GM18858 (cell line): Measurements from ENCODE around the gene TBC1D9B.

Experiments used
- ATAC-seq: cut with Tn5 transposase; IDR thresholded peaks from one replicate; pipeline ENCODE4 v1.9.1; 2021; ENCODE audit not compliant: unreplicated experiment

Gene TBC1D9B

GRCh38 chr5:179907556-179908324, at the start of gene TBC1D9B:
TBC1D9B (minus strand) TSS chr5:179907897; CDS start chr5:179907821, 76 bp downstream.
- ATAC-seq, result peak; percentile 61

GRCh38 chr5:179955630-179956029, 47.9 kb upstream of the TBC1D9B start:
- ATAC-seq, result no peak

GRCh38 chr5:179955062-179955461, 47.4 kb upstream of the TBC1D9B start:
- ATAC-seq, result no peak

GRCh38 chr5:179954434-179954833, 46.7 kb upstream of the TBC1D9B start:
- ATAC-seq, result no peak

- ATAC-seq, result no peak
These were observed 46.3 kb upstream of the TBC1D9B start for GRCh38 chr5:179953987-179954386.

GRCh38 chr5:179936976-179937681, 29.4 kb upstream of the TBC1D9B start:
- no peak for ATAC-seq

GRCh38 chr5:179930788-179931473, 23.2 kb upstream of the TBC1D9B start:
- ATAC-seq, result no peak

- ATAC-seq, result no peak
These were observed 20.1 kb upstream of the TBC1D9B start for GRCh38 chr5:179927824-179928223.

GRCh38 chr5:179926657-179927056, 19.0 kb upstream of the TBC1D9B start:
- no peak for ATAC-seq

- no peak for ATAC-seq
These were observed 15.7 kb upstream of the TBC1D9B start for GRCh38 chr5:179923436-179923835.

GRCh38 chr5:179920175-179920574, 12.5 kb upstream of the TBC1D9B start:
- ATAC-seq, result no peak

- ATAC-seq, result no peak
These were observed 11.9 kb upstream of the TBC1D9B start for GRCh38 chr5:179919487-179920060.

GRCh38 chr5:179918742-179919486, 11.2 kb upstream of the TBC1D9B start:
- ATAC-seq, result no peak

GRCh38 chr5:179916523-179916922, 8.8 kb upstream of the TBC1D9B start:
- ATAC-seq, result no peak

- no peak for ATAC-seq
These were observed 7.8 kb upstream of the TBC1D9B start for GRCh38 chr5:179915406-179915935.

- no peak for ATAC-seq
These were observed 6.5 kb upstream of the TBC1D9B start for GRCh38 chr5:179914032-179914755.

- ATAC-seq, result no peak
These were observed 5.8 kb upstream of the TBC1D9B start for GRCh38 chr5:179913461-179913860.

GRCh38 chr5:179912951-179913350, 5.3 kb upstream of the TBC1D9B start:
- no peak for ATAC-seq

GRCh38 chr5:179912386-179912785, 4.7 kb upstream of the TBC1D9B start:
- ATAC-seq, result no peak

- no peak for ATAC-seq
These were observed 1.5 kb upstream of the TBC1D9B start for GRCh38 chr5:179909224-179909623.
